Measurements from ENCODE around the gene CNN1.

The CNN1 gene

GRCh38 chr19:11549386-11549953 is 10.8 kb downstream of the CNN1 start:
- DNase-seq: no peak
- no peaks in the 10 kb centered on the region for H3K4me1 ChIP-seq
- no peak for TF ChIP-seq CTCF (IDR thresholded peaks at IDR 0.05; ENCODE audit: low read depth, low read length)
- no peaks in the 10 kb centered on the region for H3K9me3 ChIP-seq
- H3K4me3 ChIP-seq (ENCODE audit: low read depth, low read length): no peak overlapping the region
- peaks cover 27% of the 10 kb centered on the region for H3K36me3 ChIP-seq
- H3K27me3 ChIP-seq: no peaks in the 10 kb centered on the region

GRCh38 chr19:11550265-11550664 is 11.6 kb downstream of the CNN1 start:
- no peak overlapping the region for H3K4me3 ChIP-seq (ENCODE audit: low read depth, low read length)
- H3K4me1 ChIP-seq: no peaks in the 10 kb centered on the region
- TF ChIP-seq CTCF (IDR thresholded peaks at IDR 0.05; ENCODE audit: low read depth, low read length): no peak
- H3K27me3 ChIP-seq: no peaks in the 10 kb centered on the region
- no peaks in the 10 kb centered on the region for H3K9me3 ChIP-seq
- no peak for DNase-seq
- peaks cover 28% of the 10 kb centered on the region for H3K36me3 ChIP-seq

GRCh38 chr19:11551603-11552235 is 13.1 kb downstream of the CNN1 start:
- DNase-seq: peak; percentile 63
- H3K4me3 ChIP-seq (ENCODE audit: low read depth, low read length): no peak overlapping the region

GRCh38 chr19:11552666-11553372 is 14.2 kb downstream of the CNN1 start:
- Histone ChIP-seq H3K4me1 (0 out of 2 replicates have a peak, but pooled peaks cover 2% of the 10 kb centered on the region), H3K9me3 (no peaks in the 10 kb centered on the region), H3K36me3 (peaks cover 31% of the 10 kb centered on the region), H3K27me3 (no peaks in the 10 kb centered on the region), H3K4me3 (ENCODE audit: low read depth, low read length) (no peak overlapping the region)
- no peak for TF ChIP-seq CTCF (IDR thresholded peaks at IDR 0.05; ENCODE audit: low read depth, low read length)
- no peak for DNase-seq

More at GRCh38 chr19:11551603-11552235, 13.1 kb downstream of the CNN1 start:
- Histone ChIP-seq H3K36me3 (peaks cover 31% of the 10 kb centered on the region), H3K9me3 (no peaks in the 10 kb centered on the region), H3K27me3 (no peaks in the 10 kb centered on the region), H3K4me1 (no peaks in the 10 kb centered on the region)
- TF ChIP-seq CTCF (IDR thresholded peaks at IDR 0.05; ENCODE audit: low read depth, low read length): peak; percentile 64

- no peaks in the 10 kb centered on the region for H3K27me3 ChIP-seq
- 0 out of 2 replicates have a peak, but pooled peaks cover 5% of the 10 kb centered on the region for H3K4me1 ChIP-seq
- H3K9me3 ChIP-seq: no peaks in the 10 kb centered on the region
- DNase-seq: no peak
- no peak overlapping the region for H3K4me3 ChIP-seq (ENCODE audit: low read depth, low read length)
- TF ChIP-seq CTCF (IDR thresholded peaks at IDR 0.05; ENCODE audit: low read depth, low read length): no peak
- peaks cover 31% of the 10 kb centered on the region for H3K36me3 ChIP-seq
Measured at GRCh38 chr19:11554160-11554559, 15.5 kb downstream of the CNN1 start.

- Histone ChIP-seq H3K27me3 (no peaks in the 10 kb centered on the region), H3K4me3 (ENCODE audit: low read depth, low read length) (no peak overlapping the region), H3K9me3 (no peaks in the 10 kb centered on the region), H3K4me1 (0 out of 2 replicates have a peak, but pooled peaks cover 5% of the 10 kb centered on the region), H3K36me3 (peaks cover 31% of the 10 kb centered on the region)
- no peak for DNase-seq
- TF ChIP-seq CTCF (IDR thresholded peaks at IDR 0.05; ENCODE audit: low read depth, low read length): no peak
Measured at GRCh38 chr19:11555246-11555645, 16.6 kb downstream of the CNN1 start.
